SH-SY5Y (cell line): ENCODE results near the gene PAK1.

Experiments
- GATA2 ChIP-seq: IDR thresholded peaks from 2 replicates; pipeline ENCODE4 v1.6.1; 2011; ENCODE audit warnings: mild to moderate bottlenecking, low read depth, low read length
- GATA3 ChIP-seq: IDR thresholded peaks from 2 replicates; pipeline ENCODE4 v1.6.1; 2011; ENCODE audit warnings: low read depth, mild to moderate bottlenecking, low read length, moderate library complexity

DNA sequence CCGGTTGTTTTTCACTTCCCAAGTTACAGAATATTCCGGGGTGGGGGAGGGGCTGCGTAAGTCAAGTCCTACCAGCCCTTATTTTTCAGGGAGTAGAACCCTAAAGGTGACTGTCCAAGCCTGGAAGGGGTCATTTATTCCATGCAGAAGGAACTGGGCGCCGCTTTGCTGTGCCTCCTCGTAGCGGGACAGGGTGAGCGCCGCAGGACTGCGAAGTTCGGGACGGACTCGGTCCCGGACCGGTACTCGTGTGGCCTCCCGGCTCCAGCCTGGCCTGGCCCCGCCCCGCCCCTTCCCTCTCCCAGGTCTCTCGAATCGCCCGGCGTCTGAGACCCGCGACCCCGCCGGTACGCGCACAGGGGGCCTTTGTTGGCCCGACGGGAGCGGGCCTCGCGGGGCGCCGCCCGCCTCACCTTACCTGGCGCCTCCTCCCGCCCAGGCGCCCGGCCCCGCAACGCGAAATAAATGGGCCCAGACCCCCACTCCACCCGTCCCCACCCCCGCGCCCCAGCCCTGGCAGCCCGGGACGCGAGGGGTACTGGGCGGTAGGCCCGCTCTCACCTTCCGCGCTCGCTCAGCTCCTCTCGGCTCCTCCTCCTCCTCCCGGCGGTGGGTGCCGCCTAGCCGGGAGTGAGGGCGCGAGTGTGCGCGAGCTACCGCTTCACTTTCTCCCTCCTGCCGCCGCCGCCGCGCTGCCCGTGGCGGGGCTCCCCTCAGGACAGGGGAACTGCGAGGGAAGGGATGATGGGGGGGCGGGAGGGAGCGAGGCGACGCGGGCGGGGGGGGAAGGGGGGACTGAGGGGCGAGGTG lies 698 bp downstream of the PAK1 start:
- TF ChIP-seq GATA2, result no peak
- no peak for TF ChIP-seq GATA3
